GM21717 (cell line): ENCODE data around the gene FAM193A.
"Not testable (repeated sequence)": the region's sequence is repeated elsewhere in the genome, so short reads cannot be mapped to it uniquely, and the experiment has no call there.

Experiments
- ATAC-seq: cut with Tn5 transposase; IDR thresholded peaks from one replicate; pipeline ENCODE4 v1.9.1; 2021; ENCODE audit warnings: mild to moderate bottlenecking, moderate library complexity; ENCODE audit not compliant: unreplicated experiment

The FAM193A gene

DNA sequence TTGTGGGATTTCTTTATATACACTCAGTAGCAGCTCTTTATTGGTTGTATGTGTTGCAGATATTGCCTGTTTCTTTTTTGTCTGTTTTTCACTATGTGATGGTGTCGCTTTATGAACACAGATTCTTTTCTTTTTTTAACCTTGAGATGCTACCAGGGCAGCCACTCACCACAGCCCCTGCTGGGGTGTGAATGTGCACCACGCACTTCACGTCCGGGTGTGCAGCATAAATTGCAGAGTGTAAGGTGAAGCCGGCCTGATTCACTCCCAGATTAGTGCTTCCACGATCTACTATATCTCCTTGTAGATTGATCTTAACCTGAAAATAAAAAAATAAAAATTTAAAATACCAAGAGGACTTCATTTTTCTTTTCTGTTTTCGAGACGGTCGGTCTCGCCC lies 71.4 kb downstream of the FAM193A start:
- ATAC-seq, result no peak

- ATAC-seq, result no peak
Measured at GRCh38 chr4:2608291-2608690, 71.8 kb downstream of the FAM193A start.

DNA sequence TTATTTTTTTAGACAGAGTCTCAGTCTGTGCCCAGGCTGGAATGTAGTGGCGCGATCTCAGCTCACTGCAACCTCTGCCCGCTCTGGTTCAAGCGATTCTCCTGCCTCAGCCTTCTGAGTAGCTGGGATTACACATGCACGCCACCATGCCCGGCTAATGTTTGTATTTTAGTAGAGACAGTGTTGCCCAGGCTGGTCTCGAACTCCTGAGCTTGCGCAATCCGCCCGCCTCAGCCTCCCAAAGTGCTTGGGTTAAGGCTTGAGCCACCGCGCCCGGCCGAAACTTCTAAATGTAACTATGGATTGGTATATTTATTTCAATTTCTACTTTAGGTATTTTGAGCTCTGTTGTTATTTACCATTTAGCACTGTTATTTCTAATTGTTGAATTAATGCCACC lies 79.4 kb downstream of the FAM193A start:
- no peak for ATAC-seq

GRCh38 chr4:2617955-2618354 lies 81.5 kb downstream of the FAM193A start:
- ATAC-seq, result no peak

DNA sequence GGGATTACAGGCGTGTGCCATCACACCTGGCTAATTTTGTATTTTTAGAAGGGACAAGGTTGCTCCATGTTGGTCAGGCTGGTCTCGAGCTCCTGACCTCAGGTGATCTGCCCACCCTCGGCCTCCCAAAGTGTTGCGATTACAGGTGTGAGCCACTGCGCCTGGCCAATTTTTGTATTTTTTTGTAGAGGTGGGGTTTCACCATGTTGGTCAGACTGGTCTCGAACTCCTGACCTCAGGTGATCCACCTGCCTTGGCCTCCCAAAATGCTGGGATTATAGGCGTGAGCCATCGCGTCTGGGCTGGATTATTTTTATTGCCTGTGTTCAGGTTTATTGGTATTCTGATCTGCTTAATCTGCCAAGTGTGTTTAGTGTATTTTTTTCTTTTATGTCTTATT lies 82.3 kb downstream of the FAM193A start:
- not testable (repeated sequence) for ATAC-seq

DNA sequence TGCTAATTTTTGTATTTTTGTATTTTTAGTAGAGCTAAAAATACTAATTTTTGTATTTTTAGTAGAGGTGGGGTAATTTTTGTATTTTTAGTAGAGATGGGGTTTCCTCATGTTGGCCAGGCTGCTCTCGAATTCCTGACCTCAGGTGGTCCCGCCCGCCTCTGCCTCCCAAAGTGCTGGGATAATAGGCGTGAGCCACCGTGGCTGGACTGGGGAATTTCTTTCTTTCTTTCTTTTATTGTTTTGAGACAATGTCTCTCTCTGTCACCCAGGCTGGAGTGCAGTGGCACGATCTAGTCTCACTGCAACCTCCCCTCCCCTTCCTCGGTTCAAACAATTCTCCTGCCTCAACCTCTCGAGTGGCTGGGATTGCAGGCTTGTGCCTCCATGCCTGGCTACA lies 83.0 kb downstream of the FAM193A start:
- ATAC-seq, result no peak

DNA sequence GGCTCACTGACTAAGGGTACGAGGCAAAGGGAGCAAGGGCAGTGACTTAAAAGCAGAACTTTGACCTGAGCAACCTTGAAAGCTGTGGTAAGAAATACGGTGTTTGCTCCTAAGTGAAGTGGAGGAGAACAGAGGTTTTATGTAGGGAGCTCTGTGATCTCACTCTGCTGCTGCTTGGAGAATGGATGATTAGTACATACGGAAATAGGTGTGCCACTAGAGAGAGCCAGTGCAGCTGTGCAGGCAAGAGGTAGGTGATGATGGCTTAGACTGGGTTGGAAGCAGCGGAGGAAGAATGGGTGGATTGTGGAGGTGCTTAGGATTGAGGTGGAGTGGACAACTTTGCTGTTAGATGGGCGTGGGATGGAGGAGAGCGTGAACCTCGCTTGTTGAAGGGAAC lies 85.0 kb downstream of the FAM193A start:
- ATAC-seq, result no peak

- no peak for ATAC-seq
Measured at GRCh38 chr4:2623442-2623841, 87.0 kb downstream of the FAM193A start.

GRCh38 chr4:2624782-2625530 lies 88.5 kb downstream of the FAM193A start:
- no peak for ATAC-seq

DNA sequence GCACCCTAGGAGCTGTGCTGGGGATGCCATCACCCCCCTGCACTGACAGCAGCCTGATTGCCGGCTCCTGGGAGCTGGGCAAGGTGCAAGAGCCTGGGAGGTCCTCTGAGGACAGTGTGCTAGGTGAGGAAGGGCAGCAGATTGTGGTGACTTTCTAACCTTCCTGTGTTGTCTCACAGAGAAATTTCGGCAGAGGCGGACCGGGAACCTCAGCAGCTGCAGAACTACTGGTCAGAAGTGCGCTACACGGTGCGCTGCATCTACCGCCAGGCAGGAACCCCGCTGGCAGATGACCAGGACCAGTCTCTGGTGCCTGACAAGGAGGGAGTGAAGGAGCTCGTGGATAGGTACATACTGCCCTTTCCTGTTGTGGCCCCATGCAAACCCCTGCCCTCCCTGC lies 89.8 kb downstream of the FAM193A start:
- ATAC-seq, result no peak

GRCh38 chr4:2630556-2631273 lies 94.3 kb downstream of the FAM193A start:
- no peak for ATAC-seq

DNA sequence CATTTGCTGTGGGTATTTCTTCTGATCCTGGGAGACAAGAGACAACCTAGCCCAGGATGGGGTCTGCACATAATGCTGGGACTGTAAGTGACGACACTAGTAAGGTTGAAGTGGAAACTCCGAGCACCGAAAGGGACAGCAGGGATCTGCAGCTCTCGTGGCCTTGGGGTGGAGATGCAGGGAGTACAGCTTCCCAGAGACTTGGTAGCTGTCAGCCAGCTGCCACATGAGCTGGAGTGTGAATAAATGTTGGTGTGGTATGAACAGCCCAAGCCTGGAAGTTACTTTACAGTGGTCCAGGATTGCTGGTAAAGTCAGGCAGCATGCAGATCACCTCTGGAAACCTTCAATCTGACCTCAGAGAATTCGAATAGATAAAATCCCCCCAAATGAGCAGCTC lies 97.6 kb downstream of the FAM193A start:
- ATAC-seq, result no peak

DNA sequence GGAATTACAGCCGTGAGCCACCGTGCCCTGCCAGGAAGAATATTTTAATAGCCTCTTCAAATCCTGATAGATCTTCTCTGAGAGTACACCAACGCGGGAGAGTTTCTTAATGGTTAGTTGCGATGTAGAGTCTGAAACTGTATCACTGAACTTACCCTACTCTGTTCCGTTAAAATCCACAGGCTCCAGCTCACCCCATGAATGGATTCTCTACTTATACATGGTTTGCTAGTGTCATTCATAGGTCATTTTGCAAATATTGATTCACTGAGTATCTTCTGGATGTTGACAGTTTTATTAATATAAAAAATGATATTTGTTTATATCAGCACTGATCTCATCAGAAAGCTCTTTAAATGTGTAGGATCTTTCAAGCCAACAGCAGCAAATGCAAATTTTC lies 99.9 kb downstream of the FAM193A start:
- ATAC-seq, result no peak

DNA sequence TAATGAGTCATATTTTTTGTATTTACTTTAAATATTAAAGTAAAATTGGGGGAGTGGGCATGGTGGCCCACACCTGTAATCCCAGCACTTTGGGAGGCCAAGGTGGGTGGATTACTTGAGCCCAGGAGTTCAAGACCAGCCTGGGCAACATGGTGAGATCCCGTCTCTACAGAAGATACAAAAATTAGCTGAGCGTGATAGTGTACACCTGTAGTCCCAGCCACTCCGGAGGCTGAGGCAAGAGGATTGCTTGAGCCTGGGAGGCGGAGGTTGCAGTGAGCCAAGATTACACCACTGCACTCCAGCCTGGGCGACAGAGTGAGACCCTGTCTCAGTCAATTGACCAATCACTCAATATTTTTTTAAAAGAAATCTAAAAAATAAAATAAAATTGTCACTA lies 100.5 kb downstream of the FAM193A start:
- not testable (repeated sequence) for ATAC-seq

- ATAC-seq, result no peak
Measured at GRCh38 chr4:2637956-2638552, 101.6 kb downstream of the FAM193A start.

DNA sequence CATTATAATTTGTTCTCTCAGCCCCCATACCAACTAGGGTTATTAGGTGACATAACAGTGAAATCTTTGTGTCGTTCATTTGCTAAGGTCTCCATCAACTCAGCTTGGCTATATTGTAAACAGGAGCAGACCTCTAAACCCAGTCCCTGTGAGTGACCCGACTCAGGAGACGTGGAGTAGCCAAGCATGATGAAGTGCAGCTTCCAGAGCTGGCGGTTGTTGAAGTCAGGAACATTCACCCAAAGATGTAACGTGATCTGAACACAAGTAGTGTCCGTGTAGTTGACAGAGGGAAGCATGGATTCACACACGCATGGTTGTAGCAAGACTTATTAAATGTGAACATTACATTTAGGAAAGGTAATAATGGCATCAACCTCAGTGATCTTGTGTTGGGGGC lies 102.3 kb downstream of the FAM193A start:
- ATAC-seq, result no peak

DNA sequence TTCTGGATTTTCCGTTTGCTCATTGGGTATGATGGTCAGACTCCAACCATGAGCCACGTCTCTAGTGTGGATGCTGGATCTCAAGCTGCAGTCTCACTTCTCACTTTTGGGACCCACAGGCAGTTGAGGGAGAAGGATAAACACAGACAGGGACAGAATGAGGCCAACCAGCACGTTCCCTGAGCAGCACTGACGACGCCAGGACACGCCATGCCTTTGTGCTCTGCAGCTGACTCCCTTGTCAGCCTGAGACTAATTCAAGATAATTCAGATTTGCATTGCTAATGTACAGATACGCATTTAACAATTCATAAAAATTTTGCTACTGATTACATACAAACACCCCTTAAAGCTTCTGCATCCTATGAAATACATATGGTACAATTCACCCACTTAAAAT lies 106.5 kb downstream of the FAM193A start:
- no peak for ATAC-seq

- ATAC-seq, result no peak
Measured at GRCh38 chr4:2643555-2643954, 107.1 kb downstream of the FAM193A start.

GRCh38 chr4:2646396-2647149 lies 110.1 kb downstream of the FAM193A start:
- ATAC-seq, result no peak

GRCh38 chr4:2647403-2648158 lies 111.1 kb downstream of the FAM193A start:
- no peak for ATAC-seq
